RWPE1 (cell line): Measurements from ENCODE around the gene AFTPH.

Source experiments
- CTCF ChIA-PET: fragments of 350-600 bp; sonication (Branson Sonifier 250); formaldehyde crosslinking; extraction: SDS; loops from one replicate; lab custom pipeline; 2021; lab: Yijun Ruan, JAX
- POLR2A ChIA-PET: fragments of 400-600 bp; formaldehyde crosslinking; extraction: SDS; loops from one replicate; lab custom pipeline; 2020; ENCODE audit warnings: antibody characterized with exemption; ENCODE audit not compliant: low non-redundant PET; lab: Yijun Ruan, JAX
- DNase-seq: peaks from one replicate; pipeline ENCODE4 v3.0.0; 2012; ENCODE audit warnings: low spot score
- H3K27ac ChIP-seq: fragments of 450-650 bp; 2 replicates; pipeline ENCODE4 v1.5.1; 2017
- TF ChIP-seq, protein P1 (sequence below): fragments of 450-650 bp; conservative IDR thresholded peaks from 2 replicates; pipeline ENCODE4 v1.5.1; 2017; ENCODE audit warnings: low read depth, mild to moderate bottlenecking

AFTPH gene

GRCh38 chr2:64617631-64618151 lies 93.6 kb downstream of the AFTPH start:
- TF ChIP-seq, protein P1, sequence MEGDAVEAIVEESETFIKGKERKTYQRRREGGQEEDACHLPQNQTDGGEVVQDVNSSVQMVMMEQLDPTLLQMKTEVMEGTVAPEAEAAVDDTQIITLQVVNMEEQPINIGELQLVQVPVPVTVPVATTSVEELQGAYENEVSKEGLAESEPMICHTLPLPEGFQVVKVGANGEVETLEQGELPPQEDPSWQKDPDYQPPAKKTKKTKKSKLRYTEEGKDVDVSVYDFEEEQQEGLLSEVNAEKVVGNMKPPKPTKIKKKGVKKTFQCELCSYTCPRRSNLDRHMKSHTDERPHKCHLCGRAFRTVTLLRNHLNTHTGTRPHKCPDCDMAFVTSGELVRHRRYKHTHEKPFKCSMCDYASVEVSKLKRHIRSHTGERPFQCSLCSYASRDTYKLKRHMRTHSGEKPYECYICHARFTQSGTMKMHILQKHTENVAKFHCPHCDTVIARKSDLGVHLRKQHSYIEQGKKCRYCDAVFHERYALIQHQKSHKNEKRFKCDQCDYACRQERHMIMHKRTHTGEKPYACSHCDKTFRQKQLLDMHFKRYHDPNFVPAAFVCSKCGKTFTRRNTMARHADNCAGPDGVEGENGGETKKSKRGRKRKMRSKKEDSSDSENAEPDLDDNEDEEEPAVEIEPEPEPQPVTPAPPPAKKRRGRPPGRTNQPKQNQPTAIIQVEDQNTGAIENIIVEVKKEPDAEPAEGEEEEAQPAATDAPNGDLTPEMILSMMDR, result no peak
- ChIA-PET POLR2A (no interaction called here), CTCF (interaction anchor here (0.6 to 0.7 kb wide), 3 partner anchors 28 to 1132 kb away, joined by 3 read pairs; no protein-coding TSS in a partner anchor)
- H3K27ac ChIP-seq, result peak overlapping the region; percentile 17; the same call in 1 of the 2 replicates
- no peak for DNase-seq

GRCh38 chr2:64620661-64621060 lies 96.5 kb downstream of the AFTPH start:
- H3K27ac ChIP-seq, result no peak overlapping the region
- DNase-seq, result no peak
- ChIA-PET POLR2A (no interaction called here), CTCF (no interaction called here)
- TF ChIP-seq, protein P1, result no peak

DNA sequence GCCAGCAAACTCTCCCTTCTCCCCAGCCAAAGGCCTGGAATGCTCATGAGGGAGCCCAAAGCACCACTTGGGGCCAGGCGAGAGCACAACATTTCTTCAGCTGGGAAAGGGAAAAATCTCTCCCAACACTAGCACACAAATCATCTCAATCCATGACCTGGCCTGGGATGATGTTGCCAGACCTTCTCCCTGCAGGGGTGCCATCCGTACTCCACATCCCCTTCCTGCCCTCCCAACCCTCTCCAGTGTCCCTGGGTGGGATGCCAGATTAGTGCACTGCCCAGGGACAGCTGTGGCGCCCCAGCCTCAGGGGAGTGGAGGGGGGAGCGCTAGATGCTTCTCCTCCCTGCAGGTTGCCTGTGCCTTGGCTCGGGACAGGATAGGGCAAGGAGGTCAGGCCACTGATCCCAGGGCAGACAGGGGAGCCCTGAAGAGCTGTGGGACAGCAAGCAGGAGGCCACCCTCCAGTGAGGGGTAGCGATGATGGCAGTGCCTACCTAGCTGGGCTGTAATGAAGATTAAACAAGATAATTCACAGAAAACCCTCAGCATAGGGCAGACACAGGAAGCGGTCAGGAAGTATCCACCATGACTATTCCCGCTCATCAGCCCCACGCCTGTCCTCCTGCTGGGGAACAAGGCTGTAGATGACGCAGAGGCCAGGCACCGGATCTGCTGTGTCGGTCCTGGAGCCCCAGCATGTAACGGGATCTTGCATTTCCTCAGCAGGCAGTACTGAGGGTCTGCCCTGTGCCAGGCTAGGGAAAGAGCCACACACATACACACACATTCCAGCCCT lies 98.5 kb downstream of the AFTPH start:
- ChIA-PET CTCF (interaction anchor here (0.7 kb wide), 2 partner anchors 433 to 1003 kb away, joined by 3 to 6 read pairs; no protein-coding TSS in a partner anchor), POLR2A (no interaction called here)
- TF ChIP-seq, protein P1, result no peak
- DNase-seq, result no peak
- no peak overlapping the region for H3K27ac ChIP-seq

- TF ChIP-seq, protein P1, result no peak
- ChIA-PET CTCF (no interaction called here), POLR2A (interaction anchor here (0.7 kb wide), 1 partner anchor 14 kb away, joined by 3 read pairs; no protein-coding TSS in a partner anchor)
- no peak for DNase-seq
- no peak overlapping the region for H3K27ac ChIP-seq
These were observed 99.2 kb downstream of the AFTPH start for GRCh38 chr2:64623242-64623850.

DNA sequence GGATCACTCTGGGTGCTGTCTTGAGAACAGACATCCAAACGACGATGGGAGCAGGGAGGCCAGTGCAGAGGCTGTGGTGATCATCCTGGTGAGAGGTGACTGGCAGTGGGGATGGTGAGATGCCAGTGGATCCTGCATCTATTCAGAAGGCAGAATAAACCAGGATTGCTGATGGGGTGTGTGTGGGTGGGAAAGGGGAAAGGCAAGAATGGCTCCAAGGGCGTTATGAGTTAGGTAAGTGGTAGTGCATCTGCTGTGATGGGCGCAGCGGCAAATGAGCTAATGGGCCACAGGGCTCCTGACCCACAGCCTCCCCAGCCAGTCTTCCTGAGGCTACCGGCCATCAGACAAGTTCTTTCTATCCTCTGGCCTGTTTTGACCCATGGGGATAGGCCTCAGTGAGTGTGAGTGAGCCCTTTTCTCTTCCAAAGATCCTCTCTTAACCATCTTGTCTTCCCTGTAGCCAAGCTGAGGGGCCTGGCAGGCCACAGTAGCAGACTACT lies 100.0 kb downstream of the AFTPH start:
- TF ChIP-seq, protein P1, result no peak
- no peak overlapping the region for H3K27ac ChIP-seq
- ChIA-PET POLR2A (interaction anchor here (0.7 kb wide), 1 partner anchor 15 kb away, joined by 3 read pairs; no protein-coding TSS in a partner anchor), CTCF (no interaction called here)
- no peak for DNase-seq

DNA sequence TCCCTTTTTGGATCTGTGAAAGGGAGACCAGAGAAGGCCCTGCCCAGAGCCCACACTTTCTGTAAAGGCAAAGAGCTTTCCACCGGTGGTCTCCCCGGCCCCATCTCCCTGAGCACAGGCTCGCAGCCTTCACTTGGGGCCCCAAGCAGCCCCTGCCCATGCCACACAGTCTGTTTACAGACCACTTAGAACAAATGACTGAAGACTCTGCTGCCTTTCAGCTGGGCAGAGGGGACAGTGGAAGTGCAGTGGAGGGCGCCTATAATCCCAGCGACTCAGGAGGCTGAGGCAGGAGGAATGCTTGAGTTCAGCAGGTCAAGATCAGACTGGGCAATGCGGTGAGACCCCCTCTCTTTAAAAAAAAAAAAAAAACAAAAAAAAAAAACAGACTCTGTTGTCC lies 100.7 kb downstream of the AFTPH start:
- DNase-seq, result no peak
- no peak overlapping the region for H3K27ac ChIP-seq
- ChIA-PET CTCF (no interaction called here), POLR2A (no interaction called here)
- TF ChIP-seq, protein P1, result no peak
